Left lobe of liver (tissue), 2 donors: ENCODE results near the gene XKR7. TPM values are rescaled to one million over a fixed set of nuclear protein-coding genes. Genes with fewer than 3 reads are reported as not detected.

ENCODE experiments used
- ATAC-seq: fragments of 200-7000 bp; cut with Tn5 transposase; one replicate; pipeline ENCODE4 v1.9.1; 2020; ENCODE audit warnings: mild to moderate bottlenecking, moderate library complexity
- DNase-seq: peaks from one replicate; pipeline ENCODE4 v3.0.0-alpha.2; 2020; ENCODE audit warnings: low spot score
- total RNA-seq: library from RNA; stranded (reverse); gene quantifications from one replicate; pipeline ENCODE4 v1.2.1, GENCODE V29; 2021
- donor health status: DM: no; HTN: no; CAD: no; lungs with moderate emphysema.
- donor health status: DM: no; HTN: yes; CAD: no.

XKR7 gene
- total RNA-seq, 1 donor from 2014 or later: not detected

- DNase-seq: no peak
- peak; percentile 29 for ATAC-seq
Observed at GRCh38 chr20:31943052-31943471, 24.9 kb upstream of the XKR7 start.

- ATAC-seq (no peak), DNase-seq (no peak)
Observed at GRCh38 chr20:31945319-31945718, 22.6 kb upstream of the XKR7 start.

- ATAC-seq: no peak
- DNase-seq: no peak
Observed at GRCh38 chr20:31945785-31946184, 22.2 kb upstream of the XKR7 start.

GRCh38 chr20:31948008-31948407 lies 19.9 kb upstream of the XKR7 start:
- DNase-seq (no peak), ATAC-seq (no peak)

GRCh38 chr20:31949877-31950646 lies 17.9 kb upstream of the XKR7 start:
- DNase-seq (no peak), ATAC-seq (no peak)

- ATAC-seq (no peak), DNase-seq (no peak)
Observed at GRCh38 chr20:31951203-31951529, 16.8 kb upstream of the XKR7 start.

GRCh38 chr20:31951530-31952453 lies 16.2 kb upstream of the XKR7 start, which contains the start of gene PDRG1:
PDRG1 (minus strand) TSS chr20:31952046; CDS start chr20:31951961, 85 bp downstream.
- DNase-seq (peak; percentile 95), ATAC-seq (peak; percentile 99)

- no peak for DNase-seq
Observed at GRCh38 chr20:31953556-31954148, 14.3 kb upstream of the XKR7 start.

GRCh38 chr20:31954500-31954899 lies 13.5 kb upstream of the XKR7 start:
- DNase-seq (no peak), ATAC-seq (no peak)

More at GRCh38 chr20:31953556-31954148, 14.3 kb upstream of the XKR7 start:
- no peak for ATAC-seq

- DNase-seq: no peak
- ATAC-seq: no peak
Observed at GRCh38 chr20:31956556-31957526, 11.1 kb upstream of the XKR7 start.

- ATAC-seq: no peak
- no peak for DNase-seq
Observed at GRCh38 chr20:31962761-31963160, 5.2 kb upstream of the XKR7 start.

- DNase-seq: no peak
- ATAC-seq: no peak
Observed at GRCh38 chr20:31963889-31964288, 4.1 kb upstream of the XKR7 start.

GRCh38 chr20:31966991-31967655 lies 828 bp upstream of the XKR7 start:
- DNase-seq (no peak), ATAC-seq (no peak)

GRCh38 chr20:31968291-31969126 lies 558 bp downstream of the XKR7 start:
- DNase-seq (peak; percentile 60), ATAC-seq (peak; percentile 93)

- ATAC-seq (no peak), DNase-seq (no peak)
Observed at GRCh38 chr20:31969991-31970390, 2.0 kb downstream of the XKR7 start.

- ATAC-seq (no peak), DNase-seq (no peak)
Observed at GRCh38 chr20:31972471-31973021, 4.6 kb downstream of the XKR7 start.

- no peak for DNase-seq
- no peak for ATAC-seq
Observed at GRCh38 chr20:31974296-31974695, 6.3 kb downstream of the XKR7 start.

GRCh38 chr20:31974951-31975487 lies 7.1 kb downstream of the XKR7 start:
- no peak for DNase-seq
- no peak for ATAC-seq
